ENCODE data around the gene TRAF3IP3.

DNA sequence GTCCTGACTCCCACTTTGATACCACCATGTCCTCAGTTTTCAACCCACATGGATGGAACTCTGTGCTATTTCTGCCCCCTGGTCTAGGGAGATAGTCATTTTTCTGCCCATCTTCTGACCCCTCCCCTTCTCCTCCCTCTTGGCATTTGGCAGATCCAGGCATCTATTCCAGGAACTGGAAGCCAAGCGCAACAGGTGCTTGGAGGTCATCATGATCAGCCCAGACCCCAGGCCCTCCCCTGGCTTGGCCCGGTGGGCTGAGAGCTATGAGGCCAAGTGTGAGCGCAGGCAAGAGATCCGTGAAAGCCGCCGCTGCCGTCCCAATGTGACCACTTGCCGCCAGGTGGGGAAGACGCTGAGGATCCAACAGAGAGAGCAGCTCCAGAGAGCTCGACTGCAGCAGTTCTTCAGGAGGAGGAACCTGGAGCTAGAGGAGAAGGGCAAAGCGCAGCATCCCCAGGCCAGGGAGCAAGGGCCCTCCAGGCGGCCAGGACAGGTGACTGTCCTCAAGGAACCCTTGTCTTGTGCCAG is 4.0 kb downstream of the TRAF3IP3 start:
- TF ChIP-seq CTCF (IDR thresholded peaks at IDR 0.05; ENCODE audit: poor library complexity): no peak
- no peak for TF ChIP-seq EZH2 (IDR thresholded peaks at IDR 0.05; ENCODE audit: borderline replicate concordance)
- no peak for TF ChIP-seq EZH2phosphoT487 (IDR thresholded peaks at IDR 0.05; ENCODE audit: low read depth, severe bottlenecking, unreplicated experiment)

Measured in hepatocyte (in vitro differentiated cells).